Uterus (tissue), 2 donors: ENCODE data around the gene PKM.

Experiments
- POLR2A ChIP-seq, 2 donors: fragments of 450-650 bp; IDR thresholded peaks; one replicate each; pipeline ENCODE4 v1.6.1; 2016; ENCODE audit warnings: antibody characterized with exemption in 2 of 2, mild to moderate bottlenecking in 1 of 2, moderate library complexity in 1 of 2
- TF ChIP-seq, protein P1 (sequence below), 4 experiments: fragments of 200-600 bp in 2 of 4; fragments of 450-650 bp in 2 of 4; sonication (generic) in 2 of 4; IDR thresholded peaks; one replicate each; pipeline ENCODE4 v1.5.1; 2016 to 2019; ENCODE audit warnings: antibody characterized with exemption in 4 of 4, mild to moderate bottlenecking in 2 of 4, moderate library complexity in 1 of 4

DNA sequence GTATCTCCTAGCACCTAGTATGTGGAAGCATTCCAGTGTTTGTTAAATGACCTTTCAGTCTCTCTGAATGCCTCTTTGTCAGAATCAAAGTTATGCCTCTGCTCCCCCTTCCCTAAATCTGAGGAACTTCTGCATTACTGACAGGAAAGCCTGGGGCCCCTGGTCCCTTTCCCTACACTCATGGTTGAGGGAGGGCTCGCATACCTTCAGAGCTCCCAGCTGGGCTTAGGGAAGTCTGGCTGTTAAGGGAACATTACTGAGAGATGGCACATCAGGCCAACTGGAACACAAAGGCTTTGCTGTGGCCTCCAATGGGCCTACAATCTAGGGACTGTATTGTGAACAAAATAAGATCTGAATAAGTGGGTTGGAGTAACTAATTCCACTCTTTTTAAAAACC is 10.3 kb downstream of the PKM start:
- TF ChIP-seq POLR2A (IDR thresholded peaks at IDR 0.05), result no peak
- TF ChIP-seq, protein P1, sequence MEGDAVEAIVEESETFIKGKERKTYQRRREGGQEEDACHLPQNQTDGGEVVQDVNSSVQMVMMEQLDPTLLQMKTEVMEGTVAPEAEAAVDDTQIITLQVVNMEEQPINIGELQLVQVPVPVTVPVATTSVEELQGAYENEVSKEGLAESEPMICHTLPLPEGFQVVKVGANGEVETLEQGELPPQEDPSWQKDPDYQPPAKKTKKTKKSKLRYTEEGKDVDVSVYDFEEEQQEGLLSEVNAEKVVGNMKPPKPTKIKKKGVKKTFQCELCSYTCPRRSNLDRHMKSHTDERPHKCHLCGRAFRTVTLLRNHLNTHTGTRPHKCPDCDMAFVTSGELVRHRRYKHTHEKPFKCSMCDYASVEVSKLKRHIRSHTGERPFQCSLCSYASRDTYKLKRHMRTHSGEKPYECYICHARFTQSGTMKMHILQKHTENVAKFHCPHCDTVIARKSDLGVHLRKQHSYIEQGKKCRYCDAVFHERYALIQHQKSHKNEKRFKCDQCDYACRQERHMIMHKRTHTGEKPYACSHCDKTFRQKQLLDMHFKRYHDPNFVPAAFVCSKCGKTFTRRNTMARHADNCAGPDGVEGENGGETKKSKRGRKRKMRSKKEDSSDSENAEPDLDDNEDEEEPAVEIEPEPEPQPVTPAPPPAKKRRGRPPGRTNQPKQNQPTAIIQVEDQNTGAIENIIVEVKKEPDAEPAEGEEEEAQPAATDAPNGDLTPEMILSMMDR (IDR thresholded peaks at IDR 0.05), result no peak
